Mucosa of descending colon (tissue), 3 donors: ENCODE measurements around the gene NPTX1. TPM values are rescaled to one million over a fixed set of nuclear protein-coding genes. Genes with fewer than 3 reads are reported as not detected.

Experiments used
- ATAC-seq: fragments of 200-7000 bp; cut with Tn5 transposase; one replicate; pipeline ENCODE4 v1.9.1; 2020; ENCODE audit warnings: mild to moderate bottlenecking, moderate library complexity
- DNase-seq, 3 donors: peaks; one replicate each; pipeline ENCODE4 v3.0.0-alpha.2; 2020
- H3K36me3 ChIP-seq: fragments of 200-600 bp; one replicate; pipeline ENCODE4 v1.8.0; 2021; ENCODE audit warnings: low read depth, mild to moderate bottlenecking
- H3K4me1 ChIP-seq: fragments of 200-600 bp; one replicate; pipeline ENCODE4 v1.8.0; 2021; ENCODE audit warnings: low read depth, mild to moderate bottlenecking
- H3K4me3 ChIP-seq: fragments of 200-600 bp; one replicate; pipeline ENCODE4 v1.8.0; 2021; ENCODE audit warnings: mild to moderate bottlenecking
- H3K9me3 ChIP-seq: fragments of 200-600 bp; one replicate; pipeline ENCODE4 v1.8.0; 2021; ENCODE audit warnings: mild to moderate bottlenecking
- CTCF ChIP-seq: fragments of 200-600 bp; IDR thresholded peaks from one replicate; pipeline ENCODE4 v1.8.0; 2022; ENCODE audit warnings: antibody characterized with exemption, mild to moderate bottlenecking
- intact Hi-C, 2 donors: fragments of 100-400 bp; cut with DNase I in 1 of 2; cut with micrococcal nuclease in 1 of 2; formaldehyde crosslinking; loops; one replicate each; pipeline versions ENCODE4 v1.11.0 to v1.11.1; 2022; cut with DNase I, micrococcal nuclease
- total RNA-seq, 3 donors: library from RNA; stranded (reverse); fragmentation: NEBNext Ultra II Directional in 2 of 3; extraction: Animal tissue kit (Norgen Biotek cat#: 25700) in 2 of 3; gene quantifications; one replicate each; pipeline versions ENCODE4 v1.2.1 to v1.2.4, GENCODE V29; 2021 to 2023
- donor health status: DM: no; HTN: no; CAD: no; lungs with moderate emphysema.
- donor health status: DM: no; HTN: no; CAD: no.
- donor health status: DM: no; HTN: yes; CAD: no.

Gene NPTX1
- total RNA-seq, 3 donors from 2014 or later, result 0.51 to 95.0 (median 2.0) TPM

GRCh38 chr17:80447790-80448189 is 28.6 kb downstream of the NPTX1 start:
- ATAC-seq (no peak), DNase-seq (no peak)
- Histone ChIP-seq H3K4me3 (no peak overlapping the region), H3K9me3 (no peaks in the 10 kb centered on the region), H3K36me3 (no peaks in the 10 kb centered on the region), H3K4me1 (no peaks in the 10 kb centered on the region)
- intact Hi-C loops, result no loop called here
- no peak for TF ChIP-seq CTCF

GRCh38 chr17:80446645-80447405 is 29.6 kb downstream of the NPTX1 start:
- DNase-seq (no peak), ATAC-seq (no peak)
- intact Hi-C loops, result no loop called here
- Histone ChIP-seq H3K4me3 (no peak overlapping the region), H3K4me1 (no peaks in the 10 kb centered on the region), H3K36me3 (no peaks in the 10 kb centered on the region), H3K9me3 (no peaks in the 10 kb centered on the region)
- no peak for TF ChIP-seq CTCF

GRCh38 chr17:80445726-80446110 is 30.7 kb downstream of the NPTX1 start:
- Histone ChIP-seq H3K36me3 (no peaks in the 10 kb centered on the region), H3K9me3 (no peaks in the 10 kb centered on the region), H3K4me3 (no peak overlapping the region), H3K4me1 (no peaks in the 10 kb centered on the region)
- no peak for TF ChIP-seq CTCF
- ATAC-seq, result no peak
- intact Hi-C loops, result no loop called here
- DNase-seq, result no peak

- DNase-seq, result no peak
- no peak for TF ChIP-seq CTCF
- no peaks in the 10 kb centered on the region for H3K36me3 ChIP-seq
- intact Hi-C loops, result no loop called here
- no peaks in the 10 kb centered on the region for H3K9me3 ChIP-seq
- no peak overlapping the region for H3K4me3 ChIP-seq
- no peak for ATAC-seq
- H3K4me1 ChIP-seq, result no peaks in the 10 kb centered on the region
These were observed 31.2 kb downstream of the NPTX1 start for GRCh38 chr17:80445007-80445725.

- H3K4me1 ChIP-seq, result no peaks in the 10 kb centered on the region
- H3K4me3 ChIP-seq, result no peak overlapping the region
- no peak for TF ChIP-seq CTCF
- no peak for ATAC-seq
- H3K9me3 ChIP-seq, result no peaks in the 10 kb centered on the region
- no peak for DNase-seq
- intact Hi-C loops, result no loop called here
- H3K36me3 ChIP-seq, result no peaks in the 10 kb centered on the region
These were observed 31.8 kb downstream of the NPTX1 start for GRCh38 chr17:80444644-80444979.
